Lower leg skin (tissue), 3 donors: ENCODE data around the gene SCP2.

Experiments
- POLR2A ChIP-seq, 2 donors: fragments of 450-650 bp; IDR thresholded peaks; one replicate each; pipeline ENCODE4 v1.6.1; 2016 to 2017; ENCODE audit warnings: antibody characterized with exemption in 2 of 2, mild to moderate bottlenecking in 1 of 2, moderate library complexity in 1 of 2
- TF ChIP-seq, protein P1 (sequence below), 3 donors: fragments of 450-650 bp; IDR thresholded peaks; one replicate each; pipeline ENCODE4 v1.5.1; 2016; ENCODE audit warnings: antibody characterized with exemption in 3 of 3, mild to moderate bottlenecking in 3 of 3, moderate library complexity in 2 of 3

DNA sequence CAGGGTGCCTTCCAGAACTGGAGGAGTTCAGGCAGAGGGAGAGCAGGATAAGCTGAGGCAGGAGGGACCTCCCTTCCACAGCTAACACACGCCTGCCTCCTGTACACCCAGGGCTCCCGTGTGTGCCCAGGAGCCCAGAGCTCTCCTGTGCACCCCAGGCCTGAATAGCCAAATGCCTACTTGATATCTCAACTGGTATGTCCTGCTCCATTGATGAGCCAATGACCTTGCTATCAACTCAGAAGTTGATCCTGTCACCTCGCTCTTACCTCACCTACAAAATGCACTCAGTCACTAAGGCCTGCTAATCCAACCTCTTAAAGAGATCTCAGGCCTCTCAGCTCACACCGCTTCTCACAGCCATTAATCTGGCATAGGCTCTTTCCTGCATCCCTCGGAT, 12.6 kb upstream of the SCP2 start:
- TF ChIP-seq, protein P1, sequence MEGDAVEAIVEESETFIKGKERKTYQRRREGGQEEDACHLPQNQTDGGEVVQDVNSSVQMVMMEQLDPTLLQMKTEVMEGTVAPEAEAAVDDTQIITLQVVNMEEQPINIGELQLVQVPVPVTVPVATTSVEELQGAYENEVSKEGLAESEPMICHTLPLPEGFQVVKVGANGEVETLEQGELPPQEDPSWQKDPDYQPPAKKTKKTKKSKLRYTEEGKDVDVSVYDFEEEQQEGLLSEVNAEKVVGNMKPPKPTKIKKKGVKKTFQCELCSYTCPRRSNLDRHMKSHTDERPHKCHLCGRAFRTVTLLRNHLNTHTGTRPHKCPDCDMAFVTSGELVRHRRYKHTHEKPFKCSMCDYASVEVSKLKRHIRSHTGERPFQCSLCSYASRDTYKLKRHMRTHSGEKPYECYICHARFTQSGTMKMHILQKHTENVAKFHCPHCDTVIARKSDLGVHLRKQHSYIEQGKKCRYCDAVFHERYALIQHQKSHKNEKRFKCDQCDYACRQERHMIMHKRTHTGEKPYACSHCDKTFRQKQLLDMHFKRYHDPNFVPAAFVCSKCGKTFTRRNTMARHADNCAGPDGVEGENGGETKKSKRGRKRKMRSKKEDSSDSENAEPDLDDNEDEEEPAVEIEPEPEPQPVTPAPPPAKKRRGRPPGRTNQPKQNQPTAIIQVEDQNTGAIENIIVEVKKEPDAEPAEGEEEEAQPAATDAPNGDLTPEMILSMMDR (IDR thresholded peaks at IDR 0.05): no peak
- no peak for TF ChIP-seq POLR2A (IDR thresholded peaks at IDR 0.05)
